ENCODE results near the gene RFX2. TPM values are rescaled to one million over a fixed set of nuclear protein-coding genes. Genes with fewer than 3 reads are reported as not detected.

The RFX2 gene
- total and polyA plus RNA-seq, 10 of the 15 experiments (the other 5 are each of a cell fraction or from before 2014, with no cell fraction given) = 3.2 to 9.8 (median 4.7) TPM

GRCh38 chr19:6065685-6066374, 44.5 kb downstream of the RFX2 start (continued):
- TF ChIP-seq ATF7 (IDR thresholded peaks at IDR 0.05; ENCODE audit: low read depth) (no peak), SMAD1 (IDR thresholded peaks at IDR 0.05; ENCODE audit: low read depth, partially characterized antibody) (no peak), IRF4 (IDR thresholded peaks at IDR 0.05; ENCODE audit: low read depth, low read length) (no peak), DPF2 (IDR thresholded peaks at IDR 0.05) (no peak), SMARCA5 (IDR thresholded peaks at IDR 0.05) (no peak), POLR2A (IDR thresholded peaks at IDR 0.05; ENCODE audit: low read depth, low read length) (no peak), TCF7 (IDR thresholded peaks at IDR 0.05; ENCODE audit: borderline replicate concordance) (no peak), EGR1 (IDR thresholded peaks at IDR 0.05; ENCODE audit: borderline replicate concordance in 1 of 2, low read depth in 2 of 2, low read length in 2 of 2) (no peak), BRCA1 (IDR thresholded peaks at IDR 0.05; ENCODE audit: low read depth, low read length) (no peak), RUNX3 (IDR thresholded peaks at IDR 0.05; ENCODE audit: low read length) (no peak)

GRCh38 chr19:6064336-6065073, 45.8 kb downstream of the RFX2 start:
- DNase-seq (ENCODE audit: low read depth, low spot score) = no peak
- in situ Hi-C loops (cut with MboI) = loop anchor here (5.0 kb wide), 1 partner anchor 58 kb away; no protein-coding TSS in a partner anchor
- H3K4me1 ChIP-seq (ENCODE audit: control insufficient read depth, insufficient read depth, low read length) = no peaks in the 10 kb centered on the region
- H3K4me2 ChIP-seq (ENCODE audit: control insufficient read depth, insufficient read depth) = no peak overlapping the region
- intact Hi-C loops (cut with micrococcal nuclease; ENCODE audit: unreplicated experiment) = loop anchor here (5.0 kb wide), 1 partner anchor 48 kb away; the partner anchor contains the start of gene RFX2
- no peaks in the 10 kb centered on the region for H3K79me2 ChIP-seq (ENCODE audit: control insufficient read depth, insufficient read depth, low read length)
- ATAC-seq = no peak
- BruUV-seq (replicated peaks) = no TSS peak
- no peaks in the 10 kb centered on the region for H3K9me3 ChIP-seq (replicated peaks; ENCODE audit: control insufficient read depth, insufficient read depth, low read length)
- no peak for TF ChIP-seq CBX5 (IDR thresholded peaks at IDR 0.05; ENCODE audit: low read depth)
- ChIA-PET RAD21 (ENCODE audit: unreplicated experiment) (interaction anchor here (1.3 kb wide), 1 partner anchor 62 kb away, joined by 3 read pairs; no protein-coding TSS in a partner anchor), SMC1A (ENCODE audit: uncharacterized antibody, unreplicated experiment) (interaction anchor here (0.9 to 1.4 kb wide), 4 partner anchors 14 to 440 kb away, joined by 3 read pairs; no protein-coding TSS in a partner anchor), POLR2A (interaction anchor here (0.6 kb wide), 1 partner anchor 13 kb away, joined by 3 read pairs; no protein-coding TSS in a partner anchor), CTCF (interaction anchor here (1.0 to 1.4 kb wide), 2 partner anchors 23 to 62 kb away, joined by 4 to 6 read pairs; no protein-coding TSS in a partner anchor)
- no peaks in the 10 kb centered on the region for H4K20me1 ChIP-seq (ENCODE audit: control insufficient read depth, insufficient read depth)
- no peak overlapping the region for H3K9ac ChIP-seq (ENCODE audit: control insufficient read depth, insufficient read depth, low read length)
- 46% methylated on average over 8 of the region's 8 CpGs for WGBS (ENCODE audit: insufficient coverage, insufficient replicate concordance, low lambda C conversion rate, missing lambda C conversion rate)
- no peaks in the 10 kb centered on the region for H3K36me3 ChIP-seq (ENCODE audit: control insufficient read depth in 2 of 2, insufficient read depth in 2 of 2, low read length in 1 of 2)
- H3K4me3 ChIP-seq = no peak overlapping the region
- no peak overlapping the region for H3K27ac ChIP-seq (ENCODE audit: control insufficient read depth, insufficient read depth)
- no peak for FAIRE-seq
- no peaks in the 10 kb centered on the region for H3K27me3 ChIP-seq (replicated peaks in 1 of 2; ENCODE audit: control insufficient read depth in 2 of 2, insufficient read depth in 2 of 2, low read length in 1 of 2)
- no peak overlapping the region for H2AFZ ChIP-seq (ENCODE audit: control insufficient read depth, low read depth, low read length)
